HG03571 (cell line): ENCODE results near the gene TMEM175.
"Not testable (repeated sequence)": the region's sequence is repeated elsewhere in the genome, so short reads cannot be mapped to it uniquely, and the experiment has no call there.

Source experiments
- ATAC-seq: cut with Tn5 transposase; IDR thresholded peaks from one replicate; pipeline ENCODE4 v1.9.1; 2021; ENCODE audit not compliant: unreplicated experiment

Gene TMEM175

DNA sequence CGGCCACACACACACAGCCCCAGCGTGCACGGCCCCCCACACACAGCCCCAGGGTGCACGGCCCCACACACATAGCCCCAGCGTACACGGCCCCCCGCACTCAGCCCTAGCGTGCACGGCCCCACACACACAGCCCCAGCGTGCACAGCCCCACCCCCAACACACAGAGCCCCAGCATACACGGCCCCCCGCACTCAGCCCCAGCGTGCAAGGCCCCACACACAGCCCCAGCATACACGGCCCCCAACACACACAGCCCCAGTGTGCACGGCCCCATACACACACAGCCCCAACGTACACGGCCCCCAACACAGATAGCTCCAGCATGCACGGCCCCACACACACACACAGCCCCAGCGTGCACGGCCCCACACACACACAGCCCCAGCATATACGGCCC lies 17.7 kb upstream of the TMEM175 start:
- ATAC-seq: no peak

DNA sequence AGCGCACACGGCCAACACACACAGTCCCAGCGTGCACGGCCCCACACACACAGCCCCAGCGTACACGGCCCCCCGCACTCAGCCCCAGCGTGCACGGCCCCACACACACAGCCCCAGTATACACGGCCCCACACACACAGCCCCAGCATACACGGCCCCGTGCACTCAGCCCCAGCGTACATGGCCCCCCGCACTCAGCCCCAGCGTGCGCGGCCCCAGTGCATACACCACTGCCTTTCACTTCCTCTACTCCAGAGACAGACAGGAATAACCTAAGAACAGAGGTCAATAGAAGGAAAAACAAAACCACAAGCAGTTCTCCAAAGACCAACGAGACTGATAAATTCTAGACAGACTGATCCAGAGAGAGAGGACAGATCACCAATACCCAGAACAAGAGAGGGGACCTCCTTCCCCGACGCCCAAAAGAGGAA lies 17.2 kb upstream of the TMEM175 start:
- no peak for ATAC-seq

DNA sequence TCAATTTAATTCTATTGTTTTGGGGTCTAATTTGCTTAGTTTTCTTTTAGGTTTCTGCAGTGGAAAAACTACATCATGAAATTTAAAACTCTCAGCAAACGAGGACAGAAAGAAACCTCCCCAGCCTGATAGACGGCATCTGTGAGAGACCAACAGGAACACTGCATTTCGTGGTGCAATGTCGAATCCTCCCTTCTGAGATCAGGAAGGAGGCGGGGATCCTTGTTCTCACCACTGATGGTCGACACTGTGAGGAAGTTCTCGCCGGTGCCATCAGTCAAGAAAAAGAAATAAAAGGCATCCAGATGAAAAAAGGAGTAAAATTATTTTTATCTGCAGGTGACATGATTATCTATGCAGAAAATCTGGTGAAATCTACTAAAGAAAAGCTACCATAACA lies 16.7 kb upstream of the TMEM175 start:
- ATAC-seq: no peak

- no peak for ATAC-seq
Measured at GRCh38 chr4:917466-917865, 14.8 kb upstream of the TMEM175 start.

- no peak for ATAC-seq
Measured at GRCh38 chr4:917992-918391, 14.3 kb upstream of the TMEM175 start.

GRCh38 chr4:918591-918990 lies 13.7 kb upstream of the TMEM175 start:
- ATAC-seq: not testable (repeated sequence)

- ATAC-seq: not testable (repeated sequence)
Measured at GRCh38 chr4:919004-919680, 13.1 kb upstream of the TMEM175 start.

GRCh38 chr4:921830-922331 lies 10.4 kb upstream of the TMEM175 start:
- ATAC-seq: no peak

GRCh38 chr4:924107-925096 lies 7.9 kb upstream of the TMEM175 start:
- ATAC-seq: no peak

DNA sequence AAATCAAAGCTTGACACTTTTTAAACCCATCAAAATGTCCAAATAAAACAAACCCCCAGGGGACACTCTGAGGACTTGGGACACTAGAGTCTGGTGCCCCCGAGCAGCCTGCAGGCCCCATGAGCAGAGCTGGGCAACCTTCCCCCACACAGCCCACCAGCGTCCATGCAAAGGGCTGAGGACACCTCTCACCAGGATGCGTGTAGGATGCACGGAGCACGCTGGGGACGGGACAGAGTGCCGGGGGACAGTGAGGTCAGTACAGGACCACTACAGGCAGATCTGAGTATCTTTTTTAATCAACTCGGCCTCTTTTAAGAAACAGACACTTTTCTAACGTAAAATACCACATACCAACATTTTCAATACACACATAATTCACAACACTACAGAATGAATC lies 7.1 kb upstream of the TMEM175 start:
- ATAC-seq: no peak

GRCh38 chr4:925771-926500 lies 6.3 kb upstream of the TMEM175 start:
- no peak for ATAC-seq

- ATAC-seq: no peak
Measured at GRCh38 chr4:926538-926937, 5.7 kb upstream of the TMEM175 start.

GRCh38 chr4:927566-927965 lies 4.7 kb upstream of the TMEM175 start:
- ATAC-seq: not testable (repeated sequence)

- no peak for ATAC-seq
Measured at GRCh38 chr4:929096-929765, 3.0 kb upstream of the TMEM175 start.

- ATAC-seq: no peak
Measured at GRCh38 chr4:930028-930551, 2.2 kb upstream of the TMEM175 start.

DNA sequence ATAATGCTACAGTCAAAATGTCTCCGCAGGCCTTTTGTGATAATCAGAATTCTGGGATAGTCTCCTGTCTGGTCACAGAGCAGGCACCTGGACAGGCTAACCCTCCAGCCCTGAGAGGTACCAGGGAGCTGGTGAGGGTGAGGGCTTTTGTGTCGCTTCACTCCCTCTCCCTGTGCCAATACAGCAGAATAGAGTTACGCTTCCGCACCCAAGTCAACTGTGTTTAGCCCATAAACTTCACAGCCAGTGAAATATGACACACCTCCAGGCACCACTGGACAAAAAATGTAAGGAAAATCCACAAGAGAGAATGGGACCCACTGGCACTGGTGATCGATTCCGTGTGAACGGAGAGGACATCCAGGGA lies 1.4 kb upstream of the TMEM175 start:
- no peak for ATAC-seq

GRCh38 chr4:931194-931959 lies 883 bp upstream of the TMEM175 start:
- no peak for ATAC-seq

- no peak for ATAC-seq
Measured at GRCh38 chr4:932713-933070, 432 bp downstream of the TMEM175 start.

DNA sequence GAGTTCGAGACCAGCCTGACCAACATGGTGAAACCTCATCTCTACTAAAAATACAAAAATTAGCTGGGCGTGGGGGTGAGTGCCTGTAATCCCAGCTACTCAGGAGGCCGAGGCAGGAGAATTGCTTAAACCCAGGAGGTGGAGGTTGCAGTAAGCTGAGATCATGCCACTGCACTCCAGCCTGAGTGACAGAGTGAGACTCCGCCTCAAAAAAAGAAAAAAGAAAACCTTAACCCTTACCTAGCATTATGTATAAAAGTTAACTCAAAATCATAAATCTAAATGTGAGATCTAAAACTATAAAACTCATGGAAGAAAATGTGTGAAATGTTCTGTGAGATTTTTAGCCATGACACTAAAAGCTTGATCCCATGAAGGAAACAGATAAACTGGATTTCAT lies 7.2 kb downstream of the TMEM175 start:
- not testable (repeated sequence) for ATAC-seq
